ENCODE data around the gene SYP.

- TF ChIP-seq CTCF (IDR thresholded peaks at IDR 0.05) (no peak), FOXJ3 (CRISPR knock-in tag; IDR thresholded peaks at IDR 0.05; ENCODE audit: borderline replicate concordance) (no peak), IRF1 (CRISPR knock-in tag; IDR thresholded peaks at IDR 0.05) (no peak), ELF4 (CRISPR knock-in tag; IDR thresholded peaks at IDR 0.05; ENCODE audit: low read depth) (no peak)
Observed at GRCh38 chrX:49221868-49222267, 21.9 kb upstream of the SYP start.
